Type B pancreatic cell (in vitro differentiated cells): ENCODE results near the gene CACNA1C. TPM values are rescaled to one million over a fixed set of nuclear protein-coding genes. Genes with fewer than 3 reads are reported as not detected.

Source experiments
- DNase-seq: peaks from one replicate; pipeline ENCODE4 v3.0.0; 2021; ENCODE audit warnings: mixed read lengths; ENCODE audit not compliant: unreplicated experiment; ENCODE audit errors: extremely low spot score
- H3K27ac Mint-ChIP-seq: 2 replicates; pipeline ENCODE4 v1.8.0; 2021; ENCODE audit warnings: mild to moderate bottlenecking, mixed read lengths
- H3K27me3 Mint-ChIP-seq: 2 replicates; pipeline ENCODE4 v1.8.0; 2021; ENCODE audit warnings: mixed read lengths
- H3K36me3 Mint-ChIP-seq: 2 replicates; pipeline ENCODE4 v1.8.0; 2021; ENCODE audit warnings: mixed read lengths
- H3K4me1 Mint-ChIP-seq: one replicate; pipeline ENCODE4 v1.8.0; 2021; ENCODE audit warnings: mixed read lengths; ENCODE audit not compliant: unreplicated experiment
- H3K4me3 Mint-ChIP-seq: 2 replicates; pipeline ENCODE4 v1.8.0; 2021; ENCODE audit warnings: mild to moderate bottlenecking, mixed read lengths
- H3K9me3 Mint-ChIP-seq: 2 replicates; pipeline ENCODE4 v1.8.0; 2021; ENCODE audit warnings: mixed read lengths
- total RNA-seq: library from RNA; stranded (reverse); gene quantifications from 2 replicates; pipeline ENCODE4 v1.2.1, GENCODE V29; 2021; ENCODE audit warnings: low replicate concordance
- TF ChIP-seq, protein P1 (sequence below): fragments of 200-600 bp; sonication (generic); conservative IDR thresholded peaks from 2 replicates; pipeline ENCODE4 v1.5.0; 2021; ENCODE audit warnings: antibody characterized with exemption, mild to moderate bottlenecking

The CACNA1C gene
- total RNA-seq, 1 donor from 2014 or later = 14.3 TPM

DNA sequence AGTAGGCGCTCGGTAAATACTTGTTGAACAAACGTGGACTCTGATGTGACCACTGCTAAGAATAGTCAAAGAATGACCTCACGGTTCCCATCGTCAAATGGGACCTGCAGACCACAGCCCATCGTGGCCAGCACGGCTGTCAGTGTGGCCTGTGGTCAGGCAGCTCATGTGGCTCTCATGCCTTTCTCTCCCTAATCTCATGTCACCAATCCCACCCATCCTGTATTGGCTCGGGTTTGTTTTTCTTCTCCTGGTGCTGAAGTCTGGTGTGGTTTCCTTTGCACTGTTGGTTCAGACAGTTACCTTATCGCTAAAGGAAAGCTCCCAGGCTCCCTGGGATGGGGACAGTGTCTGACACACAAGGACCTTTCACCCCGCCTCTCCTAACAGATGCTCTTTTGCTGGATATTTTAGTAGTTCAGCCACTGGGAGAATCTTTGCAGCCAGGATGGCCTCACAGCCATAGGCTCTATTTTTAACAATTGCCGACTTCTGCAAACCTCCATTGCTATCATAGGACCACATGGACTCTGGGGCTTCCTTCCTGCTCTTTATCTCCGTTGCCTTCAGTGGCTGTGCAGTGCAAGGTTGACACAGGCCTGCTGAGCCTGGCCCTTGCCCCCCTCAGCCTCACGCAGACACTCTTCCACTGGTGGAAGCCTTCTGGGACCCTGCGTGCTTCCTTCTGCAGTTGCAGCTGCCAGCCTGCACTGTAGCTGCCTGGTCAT, 448.8 kb downstream of the CACNA1C start:
- peaks cover 12% of the 10 kb centered on the region for H3K27me3 Mint-ChIP-seq
- TF ChIP-seq, protein P1, sequence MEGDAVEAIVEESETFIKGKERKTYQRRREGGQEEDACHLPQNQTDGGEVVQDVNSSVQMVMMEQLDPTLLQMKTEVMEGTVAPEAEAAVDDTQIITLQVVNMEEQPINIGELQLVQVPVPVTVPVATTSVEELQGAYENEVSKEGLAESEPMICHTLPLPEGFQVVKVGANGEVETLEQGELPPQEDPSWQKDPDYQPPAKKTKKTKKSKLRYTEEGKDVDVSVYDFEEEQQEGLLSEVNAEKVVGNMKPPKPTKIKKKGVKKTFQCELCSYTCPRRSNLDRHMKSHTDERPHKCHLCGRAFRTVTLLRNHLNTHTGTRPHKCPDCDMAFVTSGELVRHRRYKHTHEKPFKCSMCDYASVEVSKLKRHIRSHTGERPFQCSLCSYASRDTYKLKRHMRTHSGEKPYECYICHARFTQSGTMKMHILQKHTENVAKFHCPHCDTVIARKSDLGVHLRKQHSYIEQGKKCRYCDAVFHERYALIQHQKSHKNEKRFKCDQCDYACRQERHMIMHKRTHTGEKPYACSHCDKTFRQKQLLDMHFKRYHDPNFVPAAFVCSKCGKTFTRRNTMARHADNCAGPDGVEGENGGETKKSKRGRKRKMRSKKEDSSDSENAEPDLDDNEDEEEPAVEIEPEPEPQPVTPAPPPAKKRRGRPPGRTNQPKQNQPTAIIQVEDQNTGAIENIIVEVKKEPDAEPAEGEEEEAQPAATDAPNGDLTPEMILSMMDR = no peak
- DNase-seq = no peak
- no peak overlapping the region for H3K4me3 Mint-ChIP-seq
- peaks cover 10% of the 10 kb centered on the region for H3K4me1 Mint-ChIP-seq
- peaks cover 19% of the 10 kb centered on the region for H3K36me3 Mint-ChIP-seq
- H3K27ac Mint-ChIP-seq = no peak overlapping the region
- no peaks in the 10 kb centered on the region for H3K9me3 Mint-ChIP-seq

DNA sequence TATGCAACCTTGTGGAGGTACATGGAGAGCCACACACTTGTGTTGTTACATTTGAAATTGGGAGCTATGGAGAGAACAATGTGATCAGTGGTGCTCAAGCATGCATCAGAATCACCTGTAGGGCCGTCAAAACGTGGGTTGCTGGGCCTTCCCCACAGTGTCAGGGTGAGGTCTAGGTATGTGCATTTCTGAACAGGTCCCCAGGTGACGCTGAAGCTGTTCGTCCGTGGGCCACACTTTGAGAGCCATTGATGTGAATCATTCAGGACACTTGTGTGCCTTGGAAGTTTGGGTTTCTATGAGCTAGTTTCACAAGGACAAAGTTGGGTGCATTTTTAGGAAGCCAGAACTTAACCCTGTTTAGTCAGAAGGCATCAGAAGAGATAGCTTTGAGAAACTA, 450.2 kb downstream of the CACNA1C start:
- Mint-ChIP-seq H3K36me3 (peaks cover 17% of the 10 kb centered on the region), H3K9me3 (no peaks in the 10 kb centered on the region), H3K27me3 (peaks cover 13% of the 10 kb centered on the region), H3K4me3 (no peak overlapping the region), H3K4me1 (peaks cover 12% of the 10 kb centered on the region), H3K27ac (no peak overlapping the region)
- TF ChIP-seq, protein P1 = no peak
- DNase-seq = no peak

DNA sequence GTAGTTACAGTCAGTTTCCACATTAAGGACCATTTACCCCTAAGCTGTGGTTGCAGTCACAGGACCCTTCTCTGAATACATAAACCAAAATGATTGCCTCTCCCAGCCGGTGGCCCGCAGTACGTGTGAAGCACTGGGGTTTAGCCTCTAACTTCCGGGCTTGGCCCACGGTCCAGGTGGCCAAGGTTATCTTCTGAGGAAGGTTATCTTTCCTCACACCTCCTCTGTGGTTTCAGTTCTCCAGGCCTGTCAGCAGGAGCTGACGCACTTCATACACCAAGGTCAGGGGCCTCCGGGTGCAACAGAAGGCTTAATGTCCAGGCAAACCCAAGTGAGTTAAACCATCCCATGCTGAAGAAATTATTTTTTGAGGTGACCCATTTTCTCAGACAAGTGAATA, 451.0 kb downstream of the CACNA1C start:
- peaks cover 12% of the 10 kb centered on the region for H3K4me1 Mint-ChIP-seq
- H3K36me3 Mint-ChIP-seq = peaks cover 17% of the 10 kb centered on the region
- H3K27ac Mint-ChIP-seq = no peak overlapping the region
- no peaks in the 10 kb centered on the region for H3K9me3 Mint-ChIP-seq
- TF ChIP-seq, protein P1 = no peak
- DNase-seq = no peak
- no peak overlapping the region for H3K4me3 Mint-ChIP-seq
- peaks cover 13% of the 10 kb centered on the region for H3K27me3 Mint-ChIP-seq

DNA sequence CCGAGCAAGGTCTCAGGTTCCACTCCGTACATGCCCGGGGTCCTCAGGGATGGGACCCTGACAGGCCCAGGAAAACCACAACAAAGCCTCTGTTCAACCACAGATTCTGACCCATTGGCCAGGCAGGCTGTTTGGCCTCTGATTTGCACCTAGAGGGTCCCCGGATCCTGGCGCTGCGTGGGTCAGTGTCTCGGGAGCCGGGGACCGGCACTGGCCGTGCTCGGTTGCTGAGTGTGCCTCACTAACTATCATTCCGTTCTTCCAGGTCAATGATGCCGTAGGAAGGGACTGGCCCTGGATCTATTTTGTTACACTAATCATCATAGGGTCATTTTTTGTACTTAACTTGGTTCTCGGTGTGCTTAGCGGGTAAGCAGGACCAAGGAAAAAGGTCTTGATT, 451.8 kb downstream of the CACNA1C start:
- Mint-ChIP-seq H3K9me3 (no peaks in the 10 kb centered on the region), H3K27me3 (peaks cover 13% of the 10 kb centered on the region), H3K36me3 (peaks cover 17% of the 10 kb centered on the region), H3K27ac (no peak overlapping the region), H3K4me3 (no peak overlapping the region), H3K4me1 (peaks cover 14% of the 10 kb centered on the region)
- no peak for DNase-seq
- TF ChIP-seq, protein P1 = no peak

DNA sequence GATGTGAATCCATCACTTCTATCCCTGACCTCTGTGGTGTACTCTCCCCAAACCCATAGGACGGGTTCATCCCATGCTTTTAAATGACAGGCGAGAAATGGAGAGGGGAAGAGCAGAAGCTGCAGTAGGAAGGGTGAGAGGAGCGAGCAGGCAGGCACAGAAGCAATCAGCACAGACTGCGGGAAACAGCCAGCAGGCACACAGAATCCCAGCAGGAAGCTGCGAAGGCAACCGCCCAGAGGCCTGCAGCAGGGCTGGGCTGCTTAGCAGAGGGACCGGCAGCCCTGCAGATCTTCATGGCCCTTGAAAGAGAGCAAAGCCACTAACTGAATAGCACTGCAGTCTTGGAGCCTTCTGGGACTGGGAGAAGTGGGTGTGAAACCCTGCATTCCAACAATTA, 455.0 kb downstream of the CACNA1C start:
- peaks cover 11% of the 10 kb centered on the region for H3K4me1 Mint-ChIP-seq
- H3K36me3 Mint-ChIP-seq = peaks cover 18% of the 10 kb centered on the region
- TF ChIP-seq, protein P1 = no peak
- no peak overlapping the region for H3K27ac Mint-ChIP-seq
- H3K4me3 Mint-ChIP-seq = no peak overlapping the region
- no peak for DNase-seq
- no peaks in the 10 kb centered on the region for H3K9me3 Mint-ChIP-seq
- H3K27me3 Mint-ChIP-seq = peaks cover 14% of the 10 kb centered on the region

DNA sequence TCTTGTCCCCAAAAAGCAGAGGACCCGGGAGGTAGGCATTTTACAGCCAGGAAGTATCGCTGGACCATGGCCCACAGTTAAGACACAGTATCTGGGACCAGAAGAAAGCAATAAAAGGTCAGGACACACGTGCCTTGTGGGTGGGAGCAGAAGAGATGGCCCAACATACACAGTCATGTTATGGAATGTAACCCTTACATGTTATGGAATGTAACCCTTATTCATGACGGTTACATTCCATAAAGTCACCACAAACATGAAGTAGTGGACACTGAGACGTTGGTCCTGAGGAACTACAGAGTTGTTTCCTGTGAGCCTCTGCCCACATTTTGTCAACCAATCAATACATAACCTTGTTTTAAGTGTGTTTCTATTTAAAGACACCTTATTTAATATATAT, 456.4 kb downstream of the CACNA1C start:
- TF ChIP-seq, protein P1 = no peak
- H3K4me1 Mint-ChIP-seq = peaks cover 11% of the 10 kb centered on the region
- H3K27ac Mint-ChIP-seq = no peak overlapping the region
- peaks cover 18% of the 10 kb centered on the region for H3K36me3 Mint-ChIP-seq
- H3K27me3 Mint-ChIP-seq = peaks cover 14% of the 10 kb centered on the region
- DNase-seq = no peak
- no peak overlapping the region for H3K4me3 Mint-ChIP-seq
- no peaks in the 10 kb centered on the region for H3K9me3 Mint-ChIP-seq
